HUES48 (cell line): Measurements from ENCODE around the gene SMAGP.

Experiments used
- H3K27ac ChIP-seq: one replicate; pipeline ENCODE4 v1.7.0; 2013; ENCODE audit warnings: low read depth, low read length, inconsistent platforms
- H3K27me3 ChIP-seq: 2 replicates; pipeline ENCODE4 v1.6.1; 2013; ENCODE audit warnings: mild to moderate bottlenecking, low read length; ENCODE audit not compliant: control insufficient read depth, insufficient read depth
- H3K36me3 ChIP-seq: 2 replicates; pipeline ENCODE4 v1.6.1; 2013; ENCODE audit warnings: low read length; ENCODE audit not compliant: control insufficient read depth, insufficient read depth
- H3K4me1 ChIP-seq: 2 replicates; pipeline ENCODE4 v1.6.1; 2013; ENCODE audit warnings: mild to moderate bottlenecking, low read length; ENCODE audit not compliant: control insufficient read depth, insufficient read depth
- H3K4me3 ChIP-seq: 2 replicates; pipeline ENCODE4 v1.5.1; 2013; ENCODE audit warnings: mild to moderate bottlenecking, low read depth, low read length
- H3K9ac ChIP-seq: 2 replicates; pipeline ENCODE4 v1.6.1; 2013; ENCODE audit warnings: mild to moderate bottlenecking, low read depth, low read length, moderate library complexity
- H3K9me3 ChIP-seq: 2 replicates; pipeline ENCODE4 v1.6.1; 2013; ENCODE audit warnings: low read length; ENCODE audit not compliant: control insufficient read depth, insufficient read depth

Gene SMAGP

GRCh38 chr12:51205350-51205749 lies 64.9 kb downstream of the SMAGP start:
- no peak overlapping the region for H3K4me3 ChIP-seq
- 0 out of 2 replicates have a peak, but pooled peaks cover 5% of the 10 kb centered on the region for H3K36me3 ChIP-seq
- no peak overlapping the region for H3K27ac ChIP-seq
- H3K27me3 ChIP-seq, result no peaks in the 10 kb centered on the region
- H3K9ac ChIP-seq, result no peak overlapping the region
- H3K9me3 ChIP-seq, result no peaks in the 10 kb centered on the region
- no peaks in the 10 kb centered on the region for H3K4me1 ChIP-seq

- no peaks in the 10 kb centered on the region for H3K4me1 ChIP-seq
- H3K9me3 ChIP-seq, result no peaks in the 10 kb centered on the region
These were observed 67.5 kb downstream of the SMAGP start for GRCh38 chr12:51202718-51203117.

GRCh38 chr12:51200806-51201205 lies 69.4 kb downstream of the SMAGP start:
- Histone ChIP-seq H3K36me3 (0 out of 2 replicates have a peak, but pooled peaks cover 5% of the 10 kb centered on the region), H3K9ac (no peak overlapping the region), H3K27ac (no peak overlapping the region), H3K27me3 (no peaks in the 10 kb centered on the region), H3K4me1 (no peaks in the 10 kb centered on the region), H3K9me3 (no peaks in the 10 kb centered on the region), H3K4me3 (no peak overlapping the region)

More at GRCh38 chr12:51202718-51203117, 67.5 kb downstream of the SMAGP start:
- H3K9ac ChIP-seq, result no peak overlapping the region
- no peak overlapping the region for H3K4me3 ChIP-seq
- H3K27ac ChIP-seq, result no peak overlapping the region
- H3K36me3 ChIP-seq, result 0 out of 2 replicates have a peak, but pooled peaks cover 5% of the 10 kb centered on the region
- no peaks in the 10 kb centered on the region for H3K27me3 ChIP-seq

GRCh38 chr12:51200156-51200555 lies 70.1 kb downstream of the SMAGP start:
- Histone ChIP-seq H3K4me1 (no peaks in the 10 kb centered on the region), H3K9ac (no peak overlapping the region), H3K27me3 (no peaks in the 10 kb centered on the region), H3K36me3 (0 out of 2 replicates have a peak, but pooled peaks cover 5% of the 10 kb centered on the region), H3K27ac (no peak overlapping the region), H3K9me3 (no peaks in the 10 kb centered on the region), H3K4me3 (no peak overlapping the region)

- no peaks in the 10 kb centered on the region for H3K9me3 ChIP-seq
- H3K36me3 ChIP-seq, result 0 out of 2 replicates have a peak, but pooled peaks cover 5% of the 10 kb centered on the region
- no peaks in the 10 kb centered on the region for H3K4me1 ChIP-seq
- no peaks in the 10 kb centered on the region for H3K27me3 ChIP-seq
- no peak overlapping the region for H3K9ac ChIP-seq
- H3K4me3 ChIP-seq, result no peak overlapping the region
- H3K27ac ChIP-seq, result no peak overlapping the region
These were observed 70.8 kb downstream of the SMAGP start for GRCh38 chr12:51199366-51199945.

GRCh38 chr12:51198568-51199365 lies 71.4 kb downstream of the SMAGP start:
- Histone ChIP-seq H3K4me1 (no peaks in the 10 kb centered on the region), H3K4me3 (no peak overlapping the region), H3K9me3 (no peaks in the 10 kb centered on the region), H3K27ac (no peak overlapping the region), H3K36me3 (0 out of 2 replicates have a peak, but pooled peaks cover 5% of the 10 kb centered on the region), H3K9ac (no peak overlapping the region), H3K27me3 (no peaks in the 10 kb centered on the region)

GRCh38 chr12:51197736-51198567 lies 72.3 kb downstream of the SMAGP start:
- 0 out of 2 replicates have a peak, but pooled peaks cover 2% of the 10 kb centered on the region for H3K36me3 ChIP-seq
- no peaks in the 10 kb centered on the region for H3K9me3 ChIP-seq
- H3K4me1 ChIP-seq, result no peaks in the 10 kb centered on the region
- H3K27ac ChIP-seq, result no peak overlapping the region
- no peak overlapping the region for H3K4me3 ChIP-seq
- H3K9ac ChIP-seq, result no peak overlapping the region
- H3K27me3 ChIP-seq, result no peaks in the 10 kb centered on the region

- no peak overlapping the region for H3K27ac ChIP-seq
- no peaks in the 10 kb centered on the region for H3K4me1 ChIP-seq
- no peaks in the 10 kb centered on the region for H3K27me3 ChIP-seq
- H3K36me3 ChIP-seq, result no peaks in the 10 kb centered on the region
- H3K9ac ChIP-seq, result no peak overlapping the region
- H3K4me3 ChIP-seq, result no peak overlapping the region
- H3K9me3 ChIP-seq, result no peaks in the 10 kb centered on the region
These were observed 73.7 kb downstream of the SMAGP start for GRCh38 chr12:51196547-51196946.

GRCh38 chr12:51195841-51196240 lies 74.4 kb downstream of the SMAGP start:
- no peak overlapping the region for H3K27ac ChIP-seq

More at GRCh38 chr12:51195841-51196240, 74.4 kb downstream of the SMAGP start:
- no peaks in the 10 kb centered on the region for H3K4me1 ChIP-seq
- no peak overlapping the region for H3K4me3 ChIP-seq
- no peaks in the 10 kb centered on the region for H3K27me3 ChIP-seq
- H3K9me3 ChIP-seq, result no peaks in the 10 kb centered on the region
- no peaks in the 10 kb centered on the region for H3K36me3 ChIP-seq
- H3K9ac ChIP-seq, result no peak overlapping the region
